Thoracic aorta (tissue), 2 donors: ENCODE data around the gene BRF1. TPM values are rescaled to one million over a fixed set of nuclear protein-coding genes. Genes with fewer than 3 reads are reported as not detected.

Experiments used
- ATAC-seq: fragments of 150-250 bp; one replicate; pipeline ENCODE4 v1.8.0; 2017; ENCODE audit warnings: low read depth; ENCODE audit not compliant: insufficient number of reproducible peaks, low FRiP score
- DNase-seq: peaks from one replicate; pipeline ENCODE4 v3.0.0-alpha.2; 2020; ENCODE audit warnings: low spot score
- H3K27ac ChIP-seq, 2 donors: fragments of 200-600 bp; sonication (generic); 1 replicate in 1 of 2; 2 replicates in 1 of 2; pipeline ENCODE4 v1.5.1; 2016; ENCODE audit warnings: mild to moderate bottlenecking in 2 of 2, moderate library complexity in 2 of 2
- H3K27me3 ChIP-seq: fragments of 200-600 bp; sonication (generic); replicated peaks from 2 replicates; pipeline ENCODE4 v1.6.0; 2016; ENCODE audit warnings: mild to moderate bottlenecking; ENCODE audit not compliant: insufficient read depth
- H3K36me3 ChIP-seq: fragments of 200-600 bp; sonication (generic); one replicate; pipeline ENCODE4 v1.5.1; 2016
- H3K4me1 ChIP-seq, 2 donors: fragments of 200-600 bp; sonication (generic); 1 replicate in 1 of 2; 2 replicates in 1 of 2; pipeline versions ENCODE4 v1.5.1 to v1.6.0; 2016; ENCODE audit warnings: low read depth in 2 of 2, mild to moderate bottlenecking in 1 of 2; ENCODE audit not compliant: control insufficient read depth in 1 of 2
- H3K4me3 ChIP-seq: fragments of 200-600 bp; sonication (generic); 2 replicates; pipeline ENCODE4 v1.5.1; 2016; ENCODE audit warnings: mild to moderate bottlenecking
- H3K9me3 ChIP-seq: fragments of 200-600 bp; sonication (generic); 2 replicates; pipeline ENCODE4 v1.5.1; 2016
- total RNA-seq, 2 donors: library from RNA; depleted of rRNA; stranded (reverse); fragments of >200 nt; gene quantifications; one replicate each; pipeline versions ENCODE4 v1.1.0 to v1.2.3, GENCODE V29; 2016
- TF ChIP-seq, protein P1 (sequence below): fragments of 200-600 bp; sonication (generic); IDR thresholded peaks from one replicate; pipeline ENCODE4 v1.5.1; 2019; ENCODE audit warnings: antibody characterized with exemption

Gene BRF1
- total RNA-seq, 2 donors from 2014 or later, result 49.4 to 80.5 TPM

- H3K4me3 ChIP-seq, result no peak overlapping the region
- DNase-seq, result no peak
- no peaks in the 10 kb centered on the region for H3K27me3 ChIP-seq
- no peaks in the 10 kb centered on the region for H3K9me3 ChIP-seq
- no peak overlapping the region for H3K27ac ChIP-seq
- no peaks in the 10 kb centered on the region for H3K36me3 ChIP-seq
- peaks cover 0 to under 1% of the 10 kb centered on the region in 2 donors for H3K4me1 ChIP-seq
- TF ChIP-seq, protein P1, sequence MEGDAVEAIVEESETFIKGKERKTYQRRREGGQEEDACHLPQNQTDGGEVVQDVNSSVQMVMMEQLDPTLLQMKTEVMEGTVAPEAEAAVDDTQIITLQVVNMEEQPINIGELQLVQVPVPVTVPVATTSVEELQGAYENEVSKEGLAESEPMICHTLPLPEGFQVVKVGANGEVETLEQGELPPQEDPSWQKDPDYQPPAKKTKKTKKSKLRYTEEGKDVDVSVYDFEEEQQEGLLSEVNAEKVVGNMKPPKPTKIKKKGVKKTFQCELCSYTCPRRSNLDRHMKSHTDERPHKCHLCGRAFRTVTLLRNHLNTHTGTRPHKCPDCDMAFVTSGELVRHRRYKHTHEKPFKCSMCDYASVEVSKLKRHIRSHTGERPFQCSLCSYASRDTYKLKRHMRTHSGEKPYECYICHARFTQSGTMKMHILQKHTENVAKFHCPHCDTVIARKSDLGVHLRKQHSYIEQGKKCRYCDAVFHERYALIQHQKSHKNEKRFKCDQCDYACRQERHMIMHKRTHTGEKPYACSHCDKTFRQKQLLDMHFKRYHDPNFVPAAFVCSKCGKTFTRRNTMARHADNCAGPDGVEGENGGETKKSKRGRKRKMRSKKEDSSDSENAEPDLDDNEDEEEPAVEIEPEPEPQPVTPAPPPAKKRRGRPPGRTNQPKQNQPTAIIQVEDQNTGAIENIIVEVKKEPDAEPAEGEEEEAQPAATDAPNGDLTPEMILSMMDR, result no peak
- no peak for ATAC-seq
Observed at GRCh38 chr14:105346876-105347586, 46.2 kb upstream of the BRF1 start.

DNA sequence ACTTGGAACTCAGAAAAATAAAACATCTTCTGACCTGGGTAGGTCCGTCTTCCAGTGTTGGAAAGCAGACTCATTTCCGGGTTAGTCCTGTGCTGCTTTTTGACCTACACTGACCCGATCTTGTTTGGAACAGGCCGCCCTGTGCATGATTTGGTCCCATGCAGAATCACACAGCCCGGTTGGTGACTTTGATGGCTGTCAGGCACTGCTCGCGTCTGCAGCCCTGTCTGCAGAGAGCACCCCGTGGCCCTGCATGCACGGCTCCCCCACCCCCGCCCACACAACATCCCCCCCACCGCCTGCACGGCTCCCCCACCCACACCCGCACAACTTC is 45.4 kb upstream of the BRF1 start:
- Histone ChIP-seq H3K27me3 (no peaks in the 10 kb centered on the region), H3K9me3 (no peaks in the 10 kb centered on the region), H3K4me1 (peaks cover 0 to 9% of the 10 kb centered on the region in 2 donors), H3K4me3 (no peak overlapping the region), H3K27ac (no peak overlapping the region), H3K36me3 (no peaks in the 10 kb centered on the region)
- ATAC-seq (no peak), DNase-seq (no peak)
- TF ChIP-seq, protein P1, result no peak

DNA sequence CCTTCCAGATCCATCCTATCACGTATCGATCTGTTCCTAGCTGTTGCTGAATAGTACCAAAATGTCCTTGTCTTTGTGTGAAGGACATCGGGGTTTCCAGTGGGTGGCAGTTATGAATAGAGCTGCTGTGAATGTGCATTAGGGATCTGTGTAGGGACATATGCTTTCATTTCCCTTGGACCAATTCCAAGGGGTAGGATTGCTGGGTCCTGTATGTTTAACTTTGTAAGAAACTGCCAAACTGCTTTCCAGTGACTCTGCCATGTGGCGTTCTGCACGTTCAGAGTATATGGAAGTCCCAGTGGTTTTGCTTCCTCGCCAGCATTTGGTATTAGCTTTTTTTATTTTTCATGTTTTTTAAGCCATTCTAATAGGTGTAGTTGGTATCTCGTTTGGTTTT is 42.4 kb upstream of the BRF1 start:
- DNase-seq (no peak), ATAC-seq (no peak)
- H3K9me3 ChIP-seq, result no peaks in the 10 kb centered on the region
- TF ChIP-seq, protein P1, result no peak
- H3K36me3 ChIP-seq, result no peaks in the 10 kb centered on the region
- H3K4me1 ChIP-seq, result peaks cover 0 to 21% of the 10 kb centered on the region in 2 donors
- H3K27ac ChIP-seq, result no peak overlapping the region
- H3K4me3 ChIP-seq, result no peak overlapping the region
- no peaks in the 10 kb centered on the region for H3K27me3 ChIP-seq

GRCh38 chr14:105340821-105341733 is 40.3 kb upstream of the BRF1 start:
- H3K36me3 ChIP-seq, result no peaks in the 10 kb centered on the region
- peaks cover 4 to 28% of the 10 kb centered on the region in 2 donors for H3K4me1 ChIP-seq
- H3K27me3 ChIP-seq, result no peaks in the 10 kb centered on the region
- no peaks in the 10 kb centered on the region for H3K9me3 ChIP-seq
- no peak for DNase-seq
- ATAC-seq, result no peak
- H3K4me3 ChIP-seq, result no peak overlapping the region
- no peak overlapping the region for H3K27ac ChIP-seq
- TF ChIP-seq, protein P1, result no peak

GRCh38 chr14:105337966-105338741 is 37.4 kb upstream of the BRF1 start:
- H3K27ac ChIP-seq, result no peak overlapping the region
- TF ChIP-seq, protein P1, result no peak
- no peaks in the 10 kb centered on the region for H3K27me3 ChIP-seq
- no peak overlapping the region for H3K4me3 ChIP-seq
- no peak for ATAC-seq
- peaks cover 4 to 28% of the 10 kb centered on the region in 2 donors for H3K4me1 ChIP-seq
- no peaks in the 10 kb centered on the region for H3K9me3 ChIP-seq
- no peaks in the 10 kb centered on the region for H3K36me3 ChIP-seq
- DNase-seq, result no peak
